Neural cell (in vitro differentiated cells): ENCODE measurements around the gene CHCHD3.

Experiments used
- MXI1 ChIP-seq: fragments of 450-650 bp; conservative IDR thresholded peaks from 2 replicates; pipeline ENCODE4 v1.6.1; 2014; ENCODE audit warnings: antibody characterized with exemption, mild to moderate bottlenecking; ENCODE audit not compliant: poor library complexity, severe bottlenecking
- RAD21 ChIP-seq: fragments of 450-650 bp; conservative IDR thresholded peaks from 2 replicates; pipeline ENCODE4 v1.6.1; 2014; ENCODE audit warnings: antibody characterized with exemption, mild to moderate bottlenecking, moderate library complexity
- TF ChIP-seq, protein P1 (sequence below): fragments of 450-650 bp; IDR thresholded peaks from 2 replicates; pipeline ENCODE4 v1.5.1; 2014; ENCODE audit warnings: antibody characterized with exemption, mild to moderate bottlenecking, moderate library complexity; ENCODE audit not compliant: poor library complexity, severe bottlenecking

DNA sequence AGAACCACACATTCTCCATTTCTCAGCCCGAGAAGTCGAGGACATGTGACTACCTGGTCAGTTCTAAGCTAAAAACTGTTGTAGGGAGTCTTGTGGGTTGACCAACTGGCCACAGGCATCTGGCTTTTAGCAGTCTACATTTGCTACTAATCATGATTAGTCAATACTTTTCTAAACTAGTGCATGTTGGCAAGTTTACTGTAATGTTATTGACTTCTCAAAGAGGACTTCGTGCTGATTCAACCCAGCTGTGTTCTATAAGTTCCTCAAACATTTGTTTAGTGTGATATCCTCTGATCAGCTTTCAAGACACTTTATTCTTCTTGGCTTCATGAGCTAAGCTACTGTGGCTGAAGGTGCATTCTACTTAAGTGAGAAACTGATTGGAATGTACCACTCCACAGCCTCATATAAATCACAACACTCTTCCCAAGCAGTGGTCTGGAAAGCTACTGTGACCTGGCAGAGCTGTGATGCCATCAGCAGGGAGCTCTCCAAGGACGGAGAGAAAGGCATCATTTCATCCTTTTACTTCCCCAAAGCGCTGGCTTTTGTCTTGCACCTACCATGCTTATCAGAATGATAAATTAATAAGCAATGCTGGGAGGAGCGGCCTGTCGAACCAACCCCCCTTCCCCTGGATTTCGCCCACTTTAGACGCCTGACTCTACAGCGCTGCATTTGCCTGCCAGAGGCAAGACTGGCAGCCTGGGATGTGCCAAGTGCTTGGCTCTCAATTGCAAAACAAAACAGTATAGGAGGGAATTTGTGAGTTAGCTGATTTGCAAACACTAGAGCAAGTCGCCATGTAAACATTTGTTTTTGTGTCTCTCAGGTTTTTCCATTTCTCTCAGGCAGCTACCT lies 298.9 kb downstream of the CHCHD3 start:
- TF ChIP-seq RAD21 (no peak), MXI1 (no peak)
- TF ChIP-seq, protein P1, sequence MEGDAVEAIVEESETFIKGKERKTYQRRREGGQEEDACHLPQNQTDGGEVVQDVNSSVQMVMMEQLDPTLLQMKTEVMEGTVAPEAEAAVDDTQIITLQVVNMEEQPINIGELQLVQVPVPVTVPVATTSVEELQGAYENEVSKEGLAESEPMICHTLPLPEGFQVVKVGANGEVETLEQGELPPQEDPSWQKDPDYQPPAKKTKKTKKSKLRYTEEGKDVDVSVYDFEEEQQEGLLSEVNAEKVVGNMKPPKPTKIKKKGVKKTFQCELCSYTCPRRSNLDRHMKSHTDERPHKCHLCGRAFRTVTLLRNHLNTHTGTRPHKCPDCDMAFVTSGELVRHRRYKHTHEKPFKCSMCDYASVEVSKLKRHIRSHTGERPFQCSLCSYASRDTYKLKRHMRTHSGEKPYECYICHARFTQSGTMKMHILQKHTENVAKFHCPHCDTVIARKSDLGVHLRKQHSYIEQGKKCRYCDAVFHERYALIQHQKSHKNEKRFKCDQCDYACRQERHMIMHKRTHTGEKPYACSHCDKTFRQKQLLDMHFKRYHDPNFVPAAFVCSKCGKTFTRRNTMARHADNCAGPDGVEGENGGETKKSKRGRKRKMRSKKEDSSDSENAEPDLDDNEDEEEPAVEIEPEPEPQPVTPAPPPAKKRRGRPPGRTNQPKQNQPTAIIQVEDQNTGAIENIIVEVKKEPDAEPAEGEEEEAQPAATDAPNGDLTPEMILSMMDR = no peak
